Endothelial cell of umbilical vein (primary cell): ENCODE results near the gene USP7. TPM values are rescaled to one million over a fixed set of nuclear protein-coding genes. Genes with fewer than 3 reads are reported as not detected.

Source experiments
- BruUV-seq: library from RNA; stranded (reverse); fragments of 400-500 nt; replicated peaks from 2 replicates; lab custom pipeline; 2021; lab: Mats Ljungman, UMichigan
- CTCF ChIA-PET: fragments of 300-600, 350-600 bp; sonication (Branson Sonifier 250); formaldehyde crosslinking; loops from one replicate; lab custom pipeline; 2021; ENCODE audit warnings: antibody characterized with exemption, inconsistent platforms; lab: Charles Lee
- POLR2A ChIA-PET: fragments of 300-600, 350-600 bp; sonication (Branson Sonifier 250); formaldehyde crosslinking; loops from one replicate; lab custom pipeline; 2021; ENCODE audit warnings: antibody characterized with exemption, inconsistent platforms; lab: Charles Lee
- DNase-seq: peaks from one replicate; pipeline ENCODE4 v3.0.0-alpha.2; 2011; ENCODE audit warnings: low read depth, low spot score
- FAIRE-seq: peaks from 2 replicates; lab custom pipeline; 2011; peaks lifted over from hg19 to GRCh38; lab: Jason Lieb, UNC
- H2AFZ ChIP-seq: 2 replicates; pipeline ENCODE4 v1.6.0; 2012; ENCODE audit warnings: low read depth, low read length, control low read depth, inconsistent platforms
- H3K27ac ChIP-seq: 2 replicates; pipeline ENCODE4 v1.5.1; 2011; ENCODE audit warnings: low read depth, mild to moderate bottlenecking, control low read depth, low read length, moderate library complexity; ENCODE audit not compliant: insufficient read depth
- H3K27me3 ChIP-seq, 2 experiments: 2 replicates each; pipeline versions ENCODE4 v1.6.0 to v1.6.1; 2011; ENCODE audit warnings: low read length in 2 of 2, mixed read lengths in 1 of 2; ENCODE audit not compliant: control insufficient read depth in 2 of 2, insufficient read depth in 2 of 2
- H3K36me3 ChIP-seq, 2 experiments: 2 replicates in 1 of 2; 3 replicates in 1 of 2; pipeline ENCODE4 v1.5.1; 2011; ENCODE audit warnings: low read length in 2 of 2, mild to moderate bottlenecking in 1 of 2, moderate library complexity in 1 of 2; ENCODE audit not compliant: control insufficient read depth in 2 of 2, insufficient read depth in 2 of 2; ENCODE audit errors: extremely low read depth in 1 of 2
- H3K4me1 ChIP-seq: 3 replicates; pipeline ENCODE4 v1.5.1; 2011; ENCODE audit warnings: mild to moderate bottlenecking, low read length; ENCODE audit not compliant: control insufficient read depth, insufficient read depth; ENCODE audit errors: extremely low read depth
- H3K4me2 ChIP-seq: 2 replicates; pipeline ENCODE4 v1.6.1; 2011; ENCODE audit warnings: low read length, control low read depth, mixed read lengths; ENCODE audit not compliant: insufficient read depth
- H3K4me3 ChIP-seq, 3 experiments: fragments of 200-600 bp in 1 of 3; sonication (generic), shearing (Covaris generic) in 1 of 3; replicated peaks in 1 of 3; 2 replicates each; pipeline ENCODE4 v1.5.1; 2011 to 2016; ENCODE audit warnings: control low read depth in 3 of 3, low read length in 3 of 3, mild to moderate bottlenecking in 2 of 3, inconsistent platforms in 1 of 3, low read depth in 1 of 3, moderate library complexity in 1 of 3; ENCODE audit not compliant: insufficient read depth in 1 of 3
- H3K79me2 ChIP-seq: 2 replicates; pipeline ENCODE4 v1.6.0; 2012; ENCODE audit warnings: low read length, inconsistent platforms; ENCODE audit not compliant: control insufficient read depth, insufficient read depth
- H3K9ac ChIP-seq: replicated peaks from 2 replicates; pipeline ENCODE3; 2011; ENCODE audit warnings: low read length, control low read depth; ENCODE audit not compliant: insufficient read depth; ENCODE audit errors: extremely low read depth
- H3K9me1 ChIP-seq: replicated peaks from 3 replicates; pipeline ENCODE4 v1.6.0; 2011; ENCODE audit warnings: mild to moderate bottlenecking, low read length; ENCODE audit not compliant: control insufficient read depth, insufficient read depth; ENCODE audit errors: extremely low read depth
- H3K9me3 ChIP-seq: replicated peaks from 2 replicates; pipeline ENCODE4 v1.5.1; 2012; ENCODE audit warnings: low read length, inconsistent platforms; ENCODE audit not compliant: control insufficient read depth, insufficient read depth
- H4K20me1 ChIP-seq: replicated peaks from 2 replicates; pipeline ENCODE3; 2011; ENCODE audit warnings: mild to moderate bottlenecking, low read length; ENCODE audit not compliant: control insufficient read depth, insufficient read depth; ENCODE audit errors: extremely low read depth
- EZH2 ChIP-seq: IDR thresholded peaks from 2 replicates; pipeline ENCODE4 v1.6.1; 2012; ENCODE audit warnings: borderline replicate concordance, low read depth, mild to moderate bottlenecking, moderate library complexity, low read length, inconsistent platforms; ENCODE audit not compliant: severe bottlenecking
- FOS ChIP-seq: IDR thresholded peaks from 2 replicates; pipeline ENCODE4 v1.6.1; 2011; ENCODE audit warnings: mild to moderate bottlenecking, low read length, moderate library complexity, borderline replicate concordance; ENCODE audit not compliant: insufficient read depth
- GATA2 ChIP-seq: IDR thresholded peaks from 2 replicates; pipeline ENCODE4 v1.7.0; 2011; ENCODE audit warnings: low read depth, mild to moderate bottlenecking, moderate library complexity, mixed read lengths, low read length; ENCODE audit not compliant: insufficient read length, insufficient read depth
- JUN ChIP-seq: IDR thresholded peaks from 2 replicates; pipeline ENCODE4 v1.6.1; 2011; ENCODE audit warnings: borderline replicate concordance, low read depth; ENCODE audit not compliant: insufficient read length, insufficient read depth
- MYC ChIP-seq: IDR thresholded peaks from one replicate; pipeline ENCODE4 v1.6.1; 2011; ENCODE audit warnings: mild to moderate bottlenecking, low read depth, low read length
- POLR2A ChIP-seq: IDR thresholded peaks from 2 replicates; pipeline ENCODE4 v1.6.1; 2012; ENCODE audit warnings: low read depth, mild to moderate bottlenecking, control low read depth, low read length
- POLR2AphosphoS5 ChIP-seq: IDR thresholded peaks from 2 replicates; pipeline ENCODE4 v1.6.1; 2012; ENCODE audit warnings: low read depth, mild to moderate bottlenecking, control low read depth, low read length, moderate library complexity; ENCODE audit not compliant: insufficient read depth
- dilution Hi-C: fragments of 300-500 bp; cut with MboI; formaldehyde crosslinking; loops from one replicate; pipeline ENCODE4 v1.15.0; 2019; ENCODE audit warnings: low sequenced_read_pairs; ENCODE audit not compliant: extremely low pct_ligation_motif_present
- intact Hi-C: fragments of 100-400 bp; cut with micrococcal nuclease; formaldehyde crosslinking; loops from one replicate; pipeline ENCODE4 v1.10.0; 2022
- polyA plus RNA-seq, 4 experiments: library from polyadenylated mRNA; depleted of rRNA in 3 of 4; stranded (reverse) in 3 of 4; unstranded in 1 of 4; fragments of >200 nt; gene quantifications; 2 replicates each; pipeline versions ENCODE4 v1.2.1 to v1.2.3, GENCODE V29; 2011 to 2012; ENCODE audit warnings: missing spikeins in 1 of 4
- total RNA-seq: library from RNA; stranded (reverse); gene quantifications from 2 replicates; pipeline ENCODE4 v1.2.3, GENCODE V29; 2021
- TF ChIP-seq, protein P1 (sequence below), 2 donors: IDR thresholded peaks; 1 replicate in 1 of 2; 2 replicates in 1 of 2; pipeline ENCODE4 v1.5.1; 2011; ENCODE audit warnings: low read length in 2 of 2, mild to moderate bottlenecking in 2 of 2, moderate library complexity in 2 of 2, control low read depth in 1 of 2, inconsistent platforms in 1 of 2, low read depth in 1 of 2; ENCODE audit not compliant: insufficient read depth in 1 of 2; ENCODE audit errors: extremely low read depth in 1 of 2
- TF ChIP-seq, protein P2 (sequence below): IDR thresholded peaks from 2 replicates; pipeline ENCODE4 v1.6.1; 2011; ENCODE audit not compliant: insufficient read depth, insufficient read length

The USP7 gene
- total and polyA plus RNA-seq, 2 donors (not counting 3 experiments of a cell fraction or from before 2014, with no cell fraction given): 17.7 to 130 TPM

GRCh38 chr16:8929086-8929748 is 34.5 kb downstream of the USP7 start:
- Histone ChIP-seq H3K9me3 (no peaks in the 10 kb centered on the region), H4K20me1 (peaks cover 22% of the 10 kb centered on the region), H3K9me1 (no peaks in the 10 kb centered on the region), H3K4me3 (no peak overlapping the region), H2AFZ (no peak overlapping the region), H3K79me2 (peaks cover 96% of the 10 kb centered on the region), H3K4me2 (no peak overlapping the region), H3K4me1 (no peaks in the 10 kb centered on the region), H3K27me3 (no peaks in the 10 kb centered on the region), H3K27ac (no peak overlapping the region), H3K9ac (no peak overlapping the region), H3K36me3 (peaks cover 6 to 15% of the 10 kb centered on the region in 2 experiments)
- intact Hi-C loops: no loop called here
- no TSS peak for BruUV-seq
- TF ChIP-seq POLR2A (no peak), JUN (no peak), POLR2AphosphoS5 (no peak), GATA2 (no peak), FOS (no peak), EZH2 (no peak), MYC (no peak)
- TF ChIP-seq, protein P1, sequence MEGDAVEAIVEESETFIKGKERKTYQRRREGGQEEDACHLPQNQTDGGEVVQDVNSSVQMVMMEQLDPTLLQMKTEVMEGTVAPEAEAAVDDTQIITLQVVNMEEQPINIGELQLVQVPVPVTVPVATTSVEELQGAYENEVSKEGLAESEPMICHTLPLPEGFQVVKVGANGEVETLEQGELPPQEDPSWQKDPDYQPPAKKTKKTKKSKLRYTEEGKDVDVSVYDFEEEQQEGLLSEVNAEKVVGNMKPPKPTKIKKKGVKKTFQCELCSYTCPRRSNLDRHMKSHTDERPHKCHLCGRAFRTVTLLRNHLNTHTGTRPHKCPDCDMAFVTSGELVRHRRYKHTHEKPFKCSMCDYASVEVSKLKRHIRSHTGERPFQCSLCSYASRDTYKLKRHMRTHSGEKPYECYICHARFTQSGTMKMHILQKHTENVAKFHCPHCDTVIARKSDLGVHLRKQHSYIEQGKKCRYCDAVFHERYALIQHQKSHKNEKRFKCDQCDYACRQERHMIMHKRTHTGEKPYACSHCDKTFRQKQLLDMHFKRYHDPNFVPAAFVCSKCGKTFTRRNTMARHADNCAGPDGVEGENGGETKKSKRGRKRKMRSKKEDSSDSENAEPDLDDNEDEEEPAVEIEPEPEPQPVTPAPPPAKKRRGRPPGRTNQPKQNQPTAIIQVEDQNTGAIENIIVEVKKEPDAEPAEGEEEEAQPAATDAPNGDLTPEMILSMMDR (IDR thresholded peaks at IDR 0.05; ENCODE audit: extremely low read depth in 1 of 2, insufficient read depth in 1 of 2, low read depth in 1 of 2, low read length in 2 of 2): no peak
- TF ChIP-seq, protein P2, sequence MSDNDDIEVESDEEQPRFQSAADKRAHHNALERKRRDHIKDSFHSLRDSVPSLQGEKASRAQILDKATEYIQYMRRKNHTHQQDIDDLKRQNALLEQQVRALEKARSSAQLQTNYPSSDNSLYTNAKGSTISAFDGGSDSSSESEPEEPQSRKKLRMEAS: no peak
- DNase-seq (no peak), FAIRE-seq (no peak)
- POLR2A ChIA-PET: no interaction called here
- CTCF ChIA-PET: interaction anchor here (1.3 kb wide), 1 partner anchor 80 kb away, joined by 3 read pairs; no protein-coding TSS in a partner anchor
- dilution Hi-C loops: no loop called here
